ENCODE results near the gene DICER1.

GRCh38 chr14:95092723-95093122 is 64.6 kb downstream of the DICER1 start:
- TF ChIP-seq CTCF (conservative IDR thresholded peaks at IDR 0.05; ENCODE audit: low read depth, low read length) (no peak), EZH2 (IDR thresholded peaks at IDR 0.05; ENCODE audit: borderline replicate concordance, low read depth, low read length, poor library complexity, severe bottlenecking) (no peak)
